Transverse colon (tissue), 4 donors: ENCODE results near the gene GRHL1. TPM values are rescaled to one million over a fixed set of nuclear protein-coding genes. Genes with fewer than 3 reads are reported as not detected.

Experiments
- DNase-seq: peaks from one replicate; pipeline ENCODE4 v3.0.0-alpha.2; 2019
- H3K27ac ChIP-seq, 4 donors: fragments of 200-600 bp; sonication (generic); 2 replicates each; pipeline ENCODE4 v1.5.1; 2016 to 2018; ENCODE audit warnings: inconsistent platforms in 4 of 4
- H3K27me3 ChIP-seq: fragments of 200-600 bp; sonication (generic); 2 replicates; pipeline ENCODE4 v1.5.1; 2017; ENCODE audit warnings: inconsistent platforms
- H3K36me3 ChIP-seq, 4 donors: fragments of 200-600 bp; sonication (generic); 2 replicates each; pipeline ENCODE4 v1.5.1; 2017 to 2019; ENCODE audit warnings: inconsistent platforms in 4 of 4
- H3K4me1 ChIP-seq, 4 donors: fragments of 200-600 bp; sonication (generic); 2 replicates each; pipeline ENCODE4 v1.5.1; 2017 to 2020; ENCODE audit warnings: inconsistent platforms in 4 of 4
- H3K4me3 ChIP-seq, 4 donors: fragments of 200-600 bp; sonication (generic); 1 replicate in 1 of 4; 2 replicates in 3 of 4; pipeline versions ENCODE4 v1.5.1 to v1.6.1; 2017 to 2019; ENCODE audit warnings: inconsistent platforms in 4 of 4
- H3K9me3 ChIP-seq, 2 donors: fragments of 200-600 bp; sonication (generic); 2 replicates each; pipeline ENCODE4 v1.5.1; 2017 to 2019; ENCODE audit warnings: inconsistent platforms in 2 of 2
- CTCF ChIP-seq, 5 experiments: fragments of 200-600 bp in 3 of 5; fragments of 450-650 bp in 2 of 5; sonication (generic) in 3 of 5; IDR thresholded peaks; 1 replicate in 2 of 5; 2 replicates in 3 of 5; pipeline ENCODE4 v1.5.1; 2016 to 2017; ENCODE audit warnings: antibody characterized with exemption in 5 of 5, inconsistent platforms in 3 of 5, mild to moderate bottlenecking in 2 of 5, moderate library complexity in 1 of 5
- EP300 ChIP-seq: sonication (generic); formaldehyde crosslinking; IDR thresholded peaks from one replicate; pipeline ENCODE4 v1.6.1; 2017; ENCODE audit warnings: antibody characterized with exemption, low read depth
- POLR2A ChIP-seq: fragments of 450-650 bp; IDR thresholded peaks from one replicate; pipeline ENCODE4 v1.6.1; 2016; ENCODE audit warnings: antibody characterized with exemption, mild to moderate bottlenecking, moderate library complexity
- POLR2AphosphoS5 ChIP-seq, 3 donors: sonication (generic); formaldehyde crosslinking; IDR thresholded peaks; one replicate each; pipeline ENCODE4 v1.6.1; 2016; ENCODE audit warnings: antibody characterized with exemption in 3 of 3
- WGBS, 2 donors: methylation state at CpG; one replicate each; pipeline ENCODE4 v1.1.5; 2018; ENCODE audit warnings: low coverage in 1 of 2; 5-methylcytosine and 5-hydroxymethylcytosine counted together
- in situ Hi-C, 4 donors: fragments of 200-750 bp; cut with MboI; loops; one replicate each; pipeline versions ENCODE4 v1.15.0 to v1.15.1; 2017; ENCODE audit warnings: low sequenced_read_pairs in 3 of 4, low pct_ligation_motif_present in 1 of 4, low pct_unique_long_range_greater_than_20kb in 1 of 4
- intact Hi-C: fragments of 100-400 bp; cut with DNase I; formaldehyde crosslinking; loops from one replicate; pipeline ENCODE4 v1.15.1; 2023; ENCODE audit warnings: low total_unique reads
- total RNA-seq, 4 donors: library from RNA; depleted of rRNA; stranded (reverse); fragments of >200 nt; gene quantifications; one replicate each; pipeline ENCODE4 v1.1.0, GENCODE V29; 2016

Gene GRHL1
- total RNA-seq, 4 donors from 2014 or later = 0.55 to 24.7 (median 1.3) TPM; not detected in 1

GRCh38 chr2:9946076-9946475, 5.4 kb upstream of the GRHL1 start:
- H3K27me3 ChIP-seq = peaks cover 45% of the 10 kb centered on the region
- in situ Hi-C loops = no loop called here
- H3K4me3 ChIP-seq = no peak overlapping the region
- no peak for TF ChIP-seq EP300
- TF ChIP-seq CTCF (IDR thresholded peaks at IDR 0.05) = no peak
- no peak for TF ChIP-seq POLR2A
- TF ChIP-seq POLR2AphosphoS5 (IDR thresholded peaks at IDR 0.05) = no peak
- no peak for DNase-seq
- H3K4me1 ChIP-seq = peaks cover 0 to 8% (median 6%) of the 10 kb centered on the region in 4 donors
- H3K9me3 ChIP-seq = no peaks in the 10 kb centered on the region
- H3K36me3 ChIP-seq = no peaks in the 10 kb centered on the region
- 75 to 91% methylated on average over 5 to 7 of the region's 7 CpGs for WGBS, 2 donors
- H3K27ac ChIP-seq = no peak overlapping the region
- intact Hi-C loops = no loop called here

- no peaks in the 10 kb centered on the region for H3K36me3 ChIP-seq
- H3K9me3 ChIP-seq = no peaks in the 10 kb centered on the region
- H3K4me1 ChIP-seq = peaks cover 0 to 8% (median 6%) of the 10 kb centered on the region in 4 donors
- intact Hi-C loops = no loop called here
- no peak overlapping the region for H3K4me3 ChIP-seq
- 74 to 100% methylated on average over 1 to 5 of the region's 5 CpGs for WGBS, 2 donors
- no peak for DNase-seq
- no peak overlapping the region for H3K27ac ChIP-seq
- H3K27me3 ChIP-seq = peaks cover 45% of the 10 kb centered on the region
- no peak for TF ChIP-seq EP300
- no peak for TF ChIP-seq POLR2AphosphoS5 (IDR thresholded peaks at IDR 0.05)
- TF ChIP-seq POLR2A = no peak
- TF ChIP-seq CTCF (IDR thresholded peaks at IDR 0.05) = no peak
- in situ Hi-C loops = no loop called here
These were observed 4.7 kb upstream of the GRHL1 start for GRCh38 chr2:9946818-9947217.

- Histone ChIP-seq H3K27me3 (peaks cover 63% of the 10 kb centered on the region), H3K36me3 (no peaks in the 10 kb centered on the region), H3K9me3 (no peaks in the 10 kb centered on the region), H3K4me3 (no peak overlapping the region), H3K4me1 (peaks cover 0 to 15% (median 14%) of the 10 kb centered on the region in 4 donors), H3K27ac (no peak overlapping the region)
- TF ChIP-seq POLR2AphosphoS5 (IDR thresholded peaks at IDR 0.05) = no peak
- no peak for TF ChIP-seq POLR2A
- TF ChIP-seq CTCF (IDR thresholded peaks at IDR 0.05) = no peak
- no peak for TF ChIP-seq EP300
- in situ Hi-C loops = no loop called here
- 86 to 87% methylated on average over 3 to 6 of the region's 6 CpGs for WGBS, 2 donors
- intact Hi-C loops = no loop called here
- DNase-seq = no peak
These were observed 2.8 kb upstream of the GRHL1 start for GRCh38 chr2:9948721-9949120.

GRCh38 chr2:9949239-9949991, 2.1 kb upstream of the GRHL1 start:
- no peak overlapping the region for H3K27ac ChIP-seq
- TF ChIP-seq CTCF (IDR thresholded peaks at IDR 0.05) (no peak), POLR2A (no peak), EP300 (no peak), POLR2AphosphoS5 (IDR thresholded peaks at IDR 0.05) (no peak)
- H3K9me3 ChIP-seq = no peaks in the 10 kb centered on the region
- H3K36me3 ChIP-seq = no peaks in the 10 kb centered on the region
- H3K4me3 ChIP-seq = no peak overlapping the region
- intact Hi-C loops = no loop called here
- peaks cover 63% of the 10 kb centered on the region for H3K27me3 ChIP-seq
- no peak for DNase-seq
- peaks cover 0 to 22% (median 17%) of the 10 kb centered on the region in 4 donors for H3K4me1 ChIP-seq
- in situ Hi-C loops = no loop called here
- 90% methylated on average over 13 to 22 of the region's 23 CpGs for WGBS, 2 donors
